ENCODE data around the gene ZSCAN9.

ZSCAN9 gene

DNA sequence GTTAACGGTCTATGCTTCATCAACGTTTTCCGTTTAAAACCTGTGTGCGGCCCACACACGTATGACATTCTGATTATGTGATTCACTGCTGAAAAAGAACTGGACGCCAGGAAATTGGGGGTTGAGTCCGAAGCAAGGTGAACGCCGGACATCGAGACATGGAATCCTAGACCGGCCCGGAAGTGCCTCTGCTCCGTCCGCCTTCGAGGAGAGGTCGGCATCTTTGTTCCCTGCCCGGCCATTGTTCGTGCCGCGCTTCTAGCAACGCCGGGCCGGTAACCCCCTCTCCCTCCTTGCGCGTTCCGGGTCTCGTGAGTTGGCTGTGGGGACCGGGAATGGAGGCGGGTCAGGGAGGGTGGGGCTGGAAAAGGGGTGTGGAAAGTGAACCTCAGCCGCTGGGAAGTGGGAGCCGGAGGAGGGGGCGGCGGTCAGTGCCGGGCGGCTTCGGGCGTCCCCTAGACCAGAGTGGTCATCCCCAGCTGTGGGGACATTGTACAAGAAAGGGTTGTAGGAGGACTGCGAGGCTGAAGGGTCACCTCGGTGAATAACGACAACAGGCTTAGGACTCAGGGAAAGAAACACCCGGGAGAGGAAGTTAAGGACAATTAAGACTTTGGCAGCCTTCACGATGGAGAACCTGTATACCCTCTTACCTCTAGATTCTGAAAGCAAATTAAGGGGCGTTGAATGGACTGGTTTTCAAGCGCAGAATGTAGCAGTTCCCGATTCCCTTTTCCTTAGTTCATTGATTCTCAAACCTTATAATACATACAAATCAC lies at the start of gene ZSCAN9:
Gene ZSCAN9 (plus strand): TSS at position 220 of the 779 bp plus-strand sequence. CDS start 1,810 bp downstream, outside the sequence.
- peak; percentile 58 for DNase-seq (ENCODE audit: low read depth)
- TF ChIP-seq, protein P1, sequence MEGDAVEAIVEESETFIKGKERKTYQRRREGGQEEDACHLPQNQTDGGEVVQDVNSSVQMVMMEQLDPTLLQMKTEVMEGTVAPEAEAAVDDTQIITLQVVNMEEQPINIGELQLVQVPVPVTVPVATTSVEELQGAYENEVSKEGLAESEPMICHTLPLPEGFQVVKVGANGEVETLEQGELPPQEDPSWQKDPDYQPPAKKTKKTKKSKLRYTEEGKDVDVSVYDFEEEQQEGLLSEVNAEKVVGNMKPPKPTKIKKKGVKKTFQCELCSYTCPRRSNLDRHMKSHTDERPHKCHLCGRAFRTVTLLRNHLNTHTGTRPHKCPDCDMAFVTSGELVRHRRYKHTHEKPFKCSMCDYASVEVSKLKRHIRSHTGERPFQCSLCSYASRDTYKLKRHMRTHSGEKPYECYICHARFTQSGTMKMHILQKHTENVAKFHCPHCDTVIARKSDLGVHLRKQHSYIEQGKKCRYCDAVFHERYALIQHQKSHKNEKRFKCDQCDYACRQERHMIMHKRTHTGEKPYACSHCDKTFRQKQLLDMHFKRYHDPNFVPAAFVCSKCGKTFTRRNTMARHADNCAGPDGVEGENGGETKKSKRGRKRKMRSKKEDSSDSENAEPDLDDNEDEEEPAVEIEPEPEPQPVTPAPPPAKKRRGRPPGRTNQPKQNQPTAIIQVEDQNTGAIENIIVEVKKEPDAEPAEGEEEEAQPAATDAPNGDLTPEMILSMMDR (conservative IDR thresholded peaks at IDR 0.05; ENCODE audit: low read depth, low read length) = no peak
- peak within 1 kb of the TSS; percentile 91 for H3K4me3 ChIP-seq (ENCODE audit: low read length)

GRCh38 chr6:28176373-28176772 lies 48.7 kb upstream of the ZSCAN9 start:
- no peak overlapping the region for H3K4me3 ChIP-seq (ENCODE audit: low read length)
- DNase-seq (ENCODE audit: low read depth) = no peak
- TF ChIP-seq, protein P1 (conservative IDR thresholded peaks at IDR 0.05; ENCODE audit: low read depth, low read length) = no peak

GRCh38 chr6:28182255-28182654 lies 42.8 kb upstream of the ZSCAN9 start:
- TF ChIP-seq, protein P1 (conservative IDR thresholded peaks at IDR 0.05; ENCODE audit: low read depth, low read length) = no peak
- H3K4me3 ChIP-seq (ENCODE audit: low read length) = no peak overlapping the region

GRCh38 chr6:28188111-28188979 lies 36.7 kb upstream of the ZSCAN9 start:
- no peak for DNase-seq (ENCODE audit: low read depth)
- TF ChIP-seq, protein P1 (conservative IDR thresholded peaks at IDR 0.05; ENCODE audit: low read depth, low read length) = no peak

More at GRCh38 chr6:28182255-28182654, 42.8 kb upstream of the ZSCAN9 start:
- DNase-seq (ENCODE audit: low read depth) = no peak

GRCh38 chr6:28200020-28200419 lies 25.1 kb upstream of the ZSCAN9 start:
- DNase-seq (ENCODE audit: low read depth) = no peak
- H3K4me3 ChIP-seq (ENCODE audit: low read length) = no peak overlapping the region
- TF ChIP-seq, protein P1 (conservative IDR thresholded peaks at IDR 0.05; ENCODE audit: low read depth, low read length) = no peak

More at GRCh38 chr6:28188111-28188979, 36.7 kb upstream of the ZSCAN9 start:
- H3K4me3 ChIP-seq (ENCODE audit: low read length) = no peak overlapping the region

DNA sequence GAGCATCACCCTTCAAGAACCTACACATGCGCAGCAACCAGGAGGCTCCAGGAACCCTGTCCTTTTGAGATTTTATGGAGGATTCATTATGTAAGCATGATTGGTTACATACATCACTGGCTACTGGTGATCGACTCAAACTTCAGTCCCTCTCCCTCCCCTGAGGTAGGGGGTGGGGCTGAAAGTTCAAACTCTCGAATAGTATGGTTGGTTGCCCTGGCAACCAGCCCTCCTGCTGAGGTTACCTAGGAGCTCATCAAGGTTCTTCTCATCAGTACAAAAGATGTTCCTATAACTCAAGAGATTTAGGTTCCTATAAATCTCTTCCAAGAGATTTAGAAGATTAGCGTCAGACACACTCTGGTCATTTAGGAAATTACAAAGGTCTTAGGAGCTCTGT lies 21.9 kb upstream of the ZSCAN9 start:
- TF ChIP-seq, protein P1 (conservative IDR thresholded peaks at IDR 0.05; ENCODE audit: low read depth, low read length) = no peak
- no peak for DNase-seq (ENCODE audit: low read depth)
- H3K4me3 ChIP-seq (ENCODE audit: low read length) = no peak overlapping the region

Measured in retinal pigment epithelial cell (primary cell).